RWPE2 (cell line): ENCODE results near the gene DHX29.
A peak's percentile ranks its signal among the peaks of the same experiment; 100 is the strongest.

Experiments used
- ATAC-seq: fragments of 200-7000 bp; cut with Tn5 transposase; 3 replicates; pipeline ENCODE4 v1.9.1; 2021; ENCODE audit warnings: low read depth
- DNase-seq: peaks from one replicate; pipeline ENCODE4 v3.0.0-alpha.2; 2020; ENCODE audit warnings: low spot score
- H3K27ac ChIP-seq: fragments of 450-650 bp; 2 replicates; pipeline ENCODE4 v1.5.1; 2017; ENCODE audit warnings: mild to moderate bottlenecking; ENCODE audit not compliant: poor library complexity, severe bottlenecking
- H3K27me3 ChIP-seq: fragments of 250-450 bp; sonication (Bioruptor Pico); 2 replicates; pipeline ENCODE4 v1.5.1; 2021; ENCODE audit warnings: mild to moderate bottlenecking, moderate library complexity; ENCODE audit not compliant: insufficient read depth, poor library complexity, severe bottlenecking
- H3K36me3 ChIP-seq: fragments of 250-450 bp; sonication (Bioruptor Pico); 2 replicates; pipeline ENCODE4 v1.5.1; 2020; ENCODE audit warnings: low read depth, mild to moderate bottlenecking, moderate library complexity
- H3K4me1 ChIP-seq: fragments of 250-450 bp; sonication (Bioruptor Pico); 2 replicates; pipeline ENCODE4 v1.5.1; 2021; ENCODE audit warnings: mild to moderate bottlenecking, moderate library complexity; ENCODE audit not compliant: insufficient read depth, poor library complexity, severe bottlenecking
- H3K4me3 ChIP-seq: fragments of 250-450 bp; sonication (Bioruptor Pico); 2 replicates; pipeline ENCODE4 v1.5.1; 2021; ENCODE audit warnings: mild to moderate bottlenecking, moderate library complexity; ENCODE audit not compliant: severe bottlenecking
- H3K9me3 ChIP-seq: fragments of 250-450 bp; sonication (Bioruptor Pico); 2 replicates; pipeline ENCODE4 v1.5.1; 2021; ENCODE audit warnings: mild to moderate bottlenecking, moderate library complexity; ENCODE audit not compliant: severe bottlenecking
- CTCF ChIP-seq: fragments of 450-650 bp; IDR thresholded peaks from one replicate; pipeline ENCODE4 v1.5.1; 2017; ENCODE audit warnings: mild to moderate bottlenecking, moderate library complexity; ENCODE audit not compliant: poor library complexity, severe bottlenecking

The DHX29 gene

GRCh38 chr5:55241746-55242145 lies 65.7 kb downstream of the DHX29 start:
- Histone ChIP-seq H3K27ac (no peak overlapping the region), H3K9me3 (no peaks in the 10 kb centered on the region), H3K4me3 (no peak overlapping the region), H3K36me3 (no peaks in the 10 kb centered on the region), H3K27me3 (no peaks in the 10 kb centered on the region), H3K4me1 (no peaks in the 10 kb centered on the region)
- ATAC-seq: no peak
- no peak for DNase-seq
- no peak for TF ChIP-seq CTCF

GRCh38 chr5:55236800-55237199 lies 70.7 kb downstream of the DHX29 start:
- no peaks in the 10 kb centered on the region for H3K9me3 ChIP-seq
- ATAC-seq (no peak), DNase-seq (no peak)
- H3K36me3 ChIP-seq: no peaks in the 10 kb centered on the region
- no peak overlapping the region for H3K27ac ChIP-seq
- H3K27me3 ChIP-seq: no peaks in the 10 kb centered on the region
- TF ChIP-seq CTCF: no peak
- H3K4me1 ChIP-seq: peaks cover 6% of the 10 kb centered on the region
- no peak overlapping the region for H3K4me3 ChIP-seq

DNA sequence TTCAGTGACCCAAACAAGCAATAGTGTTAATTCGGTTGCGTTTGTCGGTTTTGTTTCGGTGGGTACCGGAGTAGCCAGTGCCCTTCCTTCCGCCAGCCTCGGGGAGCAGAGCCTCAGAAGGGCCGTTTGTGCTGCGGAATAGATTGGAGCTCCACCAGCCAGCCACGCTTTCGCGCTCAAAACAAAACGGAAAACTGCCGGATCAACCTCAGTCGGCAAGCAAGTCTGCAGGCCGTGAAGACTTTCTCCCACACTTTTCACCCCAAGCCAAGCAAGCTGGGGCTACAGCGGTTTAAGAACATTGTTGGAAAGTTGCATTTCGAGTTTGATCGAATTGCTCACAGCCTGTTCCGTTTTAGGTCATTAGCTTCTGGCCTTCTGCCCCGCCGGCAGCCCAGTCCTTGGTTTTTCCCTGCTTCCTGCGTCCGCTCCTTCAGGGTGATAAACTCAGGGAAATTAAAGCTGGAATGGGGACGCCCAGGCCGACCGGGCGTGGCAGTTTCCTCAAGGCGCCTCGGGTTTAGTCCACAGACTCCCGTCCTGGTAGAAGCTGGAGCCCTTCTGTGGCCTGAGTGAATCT lies 73.3 kb downstream of the DHX29 start:
- no peaks in the 10 kb centered on the region for H3K36me3 ChIP-seq
- H3K9me3 ChIP-seq: no peaks in the 10 kb centered on the region
- ATAC-seq (peak; percentile 21; the same call in 2 of the 3 replicates), DNase-seq (no peak)
- peak overlapping the region; percentile 61 for H3K4me3 ChIP-seq
- TF ChIP-seq CTCF: no peak
- H3K27ac ChIP-seq: peak overlapping the region; percentile 53
- no peaks in the 10 kb centered on the region for H3K27me3 ChIP-seq
- H3K4me1 ChIP-seq: peaks cover 6% of the 10 kb centered on the region

- peak; percentile 91 for DNase-seq
- H3K27ac ChIP-seq: peak within 1 kb of the TSS; percentile 53
- H3K27me3 ChIP-seq: no peaks in the 10 kb centered on the region
- no peaks in the 10 kb centered on the region for H3K36me3 ChIP-seq
- peak within 1 kb of the TSS; percentile 61 for H3K4me3 ChIP-seq
- peak; percentile 86 for ATAC-seq
- H3K4me1 ChIP-seq: peaks cover 6% of the 10 kb centered on the region
- peak; percentile 37 for TF ChIP-seq CTCF
- H3K9me3 ChIP-seq: no peaks in the 10 kb centered on the region
Measured at GRCh38 chr5:55232985-55233928, 74.2 kb downstream of the DHX29 start, which contains the start of gene CCNO. CCNO (minus strand) TSS chr5:55233608; CDS start chr5:55233523, 85 bp downstream.
